CD4-positive, alpha-beta T cell treated with Interleukin-2 at 100 ng/mL for 4 hours (primary cell): Measurements from ENCODE around the gene ITPK1.
A peak's percentile ranks its signal among the peaks of the same experiment; 100 is the strongest.
"Not testable (repeated sequence)": the region's sequence is repeated elsewhere in the genome, so short reads cannot be mapped to it uniquely, and the experiment has no call there.

Experiments
- DNase-seq: peaks from one replicate; pipeline ENCODE4 v3.0.0-alpha.2; 2020; ENCODE audit warnings: low spot score

Gene ITPK1

GRCh38 chr14:93131257-93131820 lies 15.6 kb upstream of the ITPK1 start:
- DNase-seq, result not testable (repeated sequence)

- DNase-seq, result no peak
Observed at GRCh38 chr14:93128725-93129459, 13.2 kb upstream of the ITPK1 start.

GRCh38 chr14:93126111-93126510 lies 10.4 kb upstream of the ITPK1 start:
- DNase-seq, result no peak

- no peak for DNase-seq
Observed at GRCh38 chr14:93122826-93123225, 7.1 kb upstream of the ITPK1 start.

- no peak for DNase-seq
Observed at GRCh38 chr14:93121030-93121834, 5.5 kb upstream of the ITPK1 start.

GRCh38 chr14:93120517-93120916 lies 4.8 kb upstream of the ITPK1 start:
- DNase-seq, result no peak

- DNase-seq, result no peak
Observed at GRCh38 chr14:93116676-93117200, 1.0 kb upstream of the ITPK1 start.

- DNase-seq, result peak; percentile 87
Observed at GRCh38 chr14:93115069-93115820, 480 bp downstream of the ITPK1 start.

- DNase-seq, result no peak
Observed at GRCh38 chr14:93114713-93115068, 1.0 kb downstream of the ITPK1 start.

- DNase-seq, result no peak
Observed at GRCh38 chr14:93114068-93114710, 1.5 kb downstream of the ITPK1 start.

- DNase-seq, result no peak
Observed at GRCh38 chr14:93113678-93114067, 2.1 kb downstream of the ITPK1 start.

GRCh38 chr14:93112891-93113677 lies 2.6 kb downstream of the ITPK1 start:
- DNase-seq, result peak; percentile 79

- not testable (repeated sequence) for DNase-seq
Observed at GRCh38 chr14:93111541-93111940, 4.2 kb downstream of the ITPK1 start.

- DNase-seq, result no peak
Observed at GRCh38 chr14:93110856-93111419, 4.8 kb downstream of the ITPK1 start.

GRCh38 chr14:93109572-93110481 lies 5.9 kb downstream of the ITPK1 start:
- DNase-seq, result no peak

- no peak for DNase-seq
Observed at GRCh38 chr14:93108105-93108504, 7.6 kb downstream of the ITPK1 start.

- no peak for DNase-seq
Observed at GRCh38 chr14:93107453-93107852, 8.3 kb downstream of the ITPK1 start.

- no peak for DNase-seq
Observed at GRCh38 chr14:93106541-93107156, 9.1 kb downstream of the ITPK1 start.

- DNase-seq, result not testable (repeated sequence)
Observed at GRCh38 chr14:93105856-93106255, 9.9 kb downstream of the ITPK1 start.
